Small intestine (tissue), 7 donors: ENCODE results near the gene SEMA5A. TPM values are rescaled to one million over a fixed set of nuclear protein-coding genes. Genes with fewer than 3 reads are reported as not detected.

Experiments
- DNase-seq, 2 donors: peaks; one replicate each; pipeline versions ENCODE4 v3.0.0 to v3.0.0-alpha.2; 2013
- FAIRE-seq: peaks from 2 replicates; lab custom pipeline; 2012; peaks lifted over from hg19 to GRCh38; lab: Jason Lieb, UNC
- H3K27ac ChIP-seq, 3 donors: one replicate each; pipeline ENCODE4 v1.5.1; 2013; ENCODE audit warnings: low read length in 2 of 3, mild to moderate bottlenecking in 2 of 3, control low read depth in 1 of 3, inconsistent platforms in 1 of 3, low read depth in 1 of 3, moderate library complexity in 1 of 3
- H3K27me3 ChIP-seq, 3 donors: one replicate each; pipeline ENCODE4 v1.6.1; 2013; ENCODE audit warnings: low read length in 3 of 3, inconsistent platforms in 1 of 3; ENCODE audit not compliant: control insufficient read depth in 3 of 3, insufficient read depth in 3 of 3
- H3K36me3 ChIP-seq, 3 donors: one replicate each; pipeline ENCODE4 v1.6.1; 2013; ENCODE audit warnings: low read length in 3 of 3, inconsistent platforms in 1 of 3, low read depth in 1 of 3, mild to moderate bottlenecking in 1 of 3, moderate library complexity in 1 of 3; ENCODE audit not compliant: control insufficient read depth in 3 of 3, insufficient read depth in 2 of 3
- H3K4me1 ChIP-seq, 3 donors: one replicate each; pipeline ENCODE4 v1.6.1; 2013; ENCODE audit warnings: low read length in 2 of 3, inconsistent platforms in 1 of 3, low read depth in 1 of 3, mild to moderate bottlenecking in 1 of 3, moderate library complexity in 1 of 3; ENCODE audit not compliant: control insufficient read depth in 3 of 3, insufficient read depth in 2 of 3
- H3K4me3 ChIP-seq, 3 donors: one replicate each; pipeline ENCODE4 v1.5.1; 2013; ENCODE audit warnings: low read length in 3 of 3, control low read depth in 1 of 3, inconsistent platforms in 1 of 3, low read depth in 1 of 3, mild to moderate bottlenecking in 1 of 3, moderate library complexity in 1 of 3
- H3K9me3 ChIP-seq, 2 donors: one replicate each; pipeline ENCODE4 v1.6.1; 2013; ENCODE audit warnings: low read depth in 1 of 2, low read length in 1 of 2; ENCODE audit not compliant: control insufficient read depth in 2 of 2, insufficient read depth in 1 of 2
- WGBS, 3 donors: extraction: QIAGEN DNeasy Blood & Tissue Kit; methylation state at CpG; one replicate each; pipeline ENCODE4 v1.1.7; 2013; 5-methylcytosine and 5-hydroxymethylcytosine counted together
- polyA plus RNA-seq, 4 donors: library from polyadenylated mRNA; stranded (reverse) in 3 of 4; unstranded in 1 of 4; fragments of 200-250 nt in 3 of 4; fragments of 120-200 nt in 1 of 4; gene quantifications; one replicate each; pipeline versions ENCODE4 v1.2.1 to v1.2.3, GENCODE V29; 2013
- donor health status: healthy with polysubstance abuse.
- donor health status: control.
- donor health status: control.
- donor health status: Bipolar disorder and iron deficiency.
- donor health status: healthy.

The SEMA5A gene
- polyA plus RNA-seq, 4 donors = 0.45 to 11.1 (median 1.2) TPM

GRCh38 chr5:9337928-9338595 is 207.8 kb downstream of the SEMA5A start:
- H3K9me3 ChIP-seq = no peaks in the 10 kb centered on the region
- FAIRE-seq = no peak
- no peaks in the 10 kb centered on the region for H3K36me3 ChIP-seq
- H3K27me3 ChIP-seq = no peaks in the 10 kb centered on the region
- H3K4me3 ChIP-seq = no peak overlapping the region
- no peak overlapping the region for H3K27ac ChIP-seq
- no peak for DNase-seq
- no peaks in the 10 kb centered on the region for H3K4me1 ChIP-seq
- 65 to 92% (median 83%) methylated on average over 4 of the region's 4 CpGs for WGBS, 3 donors

DNA sequence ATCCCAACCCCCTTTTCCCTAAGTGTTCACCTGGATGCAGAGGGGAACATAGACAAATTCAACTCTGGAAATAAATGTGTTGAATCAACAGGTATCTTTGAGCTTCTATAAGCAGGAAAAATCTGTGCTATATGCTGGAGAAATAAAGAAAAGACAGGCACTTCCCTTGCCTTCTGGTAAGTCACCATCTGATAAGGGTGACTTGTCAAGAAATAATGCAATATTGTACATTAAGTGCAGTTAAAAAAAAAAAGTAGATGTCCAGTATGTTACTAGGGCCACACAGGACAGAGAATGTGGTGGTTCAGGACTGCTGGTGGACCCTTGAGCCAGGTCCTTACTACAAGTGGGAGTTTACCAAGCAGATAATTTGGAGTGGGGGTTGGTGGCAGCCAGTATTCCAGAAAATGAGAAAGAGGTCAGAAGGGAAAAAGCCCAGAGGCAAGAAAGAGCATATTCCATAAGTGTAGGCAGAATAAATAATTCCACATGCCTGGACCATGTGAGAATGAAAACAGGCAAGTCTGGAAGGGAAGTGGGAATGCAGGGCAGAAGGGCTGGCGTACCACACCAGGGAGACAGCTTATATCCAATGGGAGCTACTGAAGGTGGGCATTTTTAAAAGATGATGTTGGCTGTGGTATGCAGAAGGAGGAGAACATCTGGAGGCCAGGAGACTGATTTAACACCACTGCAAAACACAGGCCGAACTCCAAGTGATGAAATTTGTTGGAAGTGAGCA is 209.9 kb downstream of the SEMA5A start:
- H3K4me3 ChIP-seq = no peak overlapping the region
- 81 to 86% (median 86%) methylated on average over 2 of the region's 2 CpGs for WGBS, 3 donors
- no peak overlapping the region for H3K27ac ChIP-seq
- peaks cover 0 to 8% (median 0%) of the 10 kb centered on the region in 3 donors for H3K36me3 ChIP-seq
- DNase-seq (no peak), FAIRE-seq (no peak)
- H3K27me3 ChIP-seq = no peaks in the 10 kb centered on the region
- H3K4me1 ChIP-seq = no peaks in the 10 kb centered on the region
- H3K9me3 ChIP-seq = no peaks in the 10 kb centered on the region

DNA sequence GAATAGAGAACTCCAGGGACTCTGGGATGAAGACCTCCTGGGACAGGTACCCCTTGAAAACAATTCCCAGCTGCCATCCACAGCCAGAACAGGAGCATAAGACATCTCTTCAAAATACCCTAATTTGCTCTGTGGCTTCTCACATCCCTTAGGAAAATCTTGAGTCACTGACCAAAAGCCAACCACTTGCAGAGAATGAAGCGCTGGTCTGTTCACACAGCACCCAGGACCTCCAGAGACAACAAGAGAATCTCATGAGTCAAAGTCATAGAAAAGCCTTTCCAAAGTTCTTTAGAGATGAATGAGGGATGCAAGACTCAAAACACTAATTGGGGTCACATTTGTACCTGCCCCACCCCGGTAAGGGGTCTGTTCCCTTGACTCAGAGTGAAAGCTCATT is 210.6 kb downstream of the SEMA5A start:
- no peaks in the 10 kb centered on the region for H3K4me1 ChIP-seq
- no peak for DNase-seq
- H3K27me3 ChIP-seq = no peaks in the 10 kb centered on the region
- no peak for FAIRE-seq
- no peaks in the 10 kb centered on the region for H3K9me3 ChIP-seq
- H3K4me3 ChIP-seq = no peak overlapping the region
- WGBS, 3 donors = 84 to 90% (median 89%) methylated on average over 2 of the region's 2 CpGs
- H3K36me3 ChIP-seq = peaks cover 0 to 8% (median 0%) of the 10 kb centered on the region in 3 donors
- H3K27ac ChIP-seq = no peak overlapping the region

DNA sequence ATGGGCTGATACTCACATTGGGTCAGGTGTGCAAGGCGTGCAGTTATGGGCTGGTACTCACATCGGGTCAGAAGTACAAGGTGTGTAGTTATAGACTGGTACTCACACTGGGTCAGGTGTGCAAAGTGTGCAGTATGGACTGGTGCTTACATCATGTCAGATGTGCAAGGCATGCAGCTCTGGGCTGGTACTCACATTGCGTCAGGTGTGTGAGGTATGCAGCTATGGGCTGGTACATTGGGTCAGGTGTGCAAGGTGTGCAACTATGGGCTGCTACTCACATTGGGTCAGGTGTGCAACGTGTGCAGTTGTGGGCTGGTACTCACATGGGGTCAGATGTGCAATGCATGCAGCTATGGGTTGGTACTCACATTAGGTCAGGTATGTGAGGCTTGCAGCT is 213.8 kb downstream of the SEMA5A start:
- Histone ChIP-seq H3K4me3 (no peak overlapping the region), H3K27me3 (no peaks in the 10 kb centered on the region), H3K36me3 (peaks cover 0 to 8% (median 0%) of the 10 kb centered on the region in 3 donors), H3K4me1 (no peaks in the 10 kb centered on the region), H3K27ac (no peak overlapping the region), H3K9me3 (no peaks in the 10 kb centered on the region)
- 79 to 94% (median 86%) methylated on average over 4 of the region's 4 CpGs for WGBS, 3 donors
- DNase-seq (no peak), FAIRE-seq (no peak)

DNA sequence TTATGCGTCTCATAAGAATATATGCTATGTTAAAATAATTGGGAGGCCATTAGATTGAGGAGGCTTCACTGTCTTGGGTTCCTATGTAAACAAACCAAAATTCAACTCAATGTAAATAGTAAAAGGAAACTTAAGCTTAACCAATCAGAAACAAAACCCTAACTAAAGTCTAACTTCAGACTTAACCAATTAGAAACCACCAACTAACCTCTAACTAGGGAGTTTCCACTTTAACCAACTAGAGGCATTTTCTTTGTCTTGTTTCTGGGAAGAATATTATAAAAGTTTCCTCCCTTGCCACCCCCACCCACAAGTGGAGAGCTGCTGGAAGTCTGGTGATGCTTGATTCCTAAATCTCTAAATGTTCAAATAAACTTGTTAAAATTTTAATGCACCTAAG is 214.5 kb downstream of the SEMA5A start:
- no peak overlapping the region for H3K4me3 ChIP-seq
- DNase-seq (no peak), FAIRE-seq (no peak)
- H3K4me1 ChIP-seq = no peaks in the 10 kb centered on the region
- H3K9me3 ChIP-seq = no peaks in the 10 kb centered on the region
- 48 to 98% (median 94%) methylated on average over 1 of the region's 1 CpG for WGBS, 3 donors
- H3K36me3 ChIP-seq = peaks cover 0 to 8% (median 0%) of the 10 kb centered on the region in 3 donors
- H3K27me3 ChIP-seq = no peaks in the 10 kb centered on the region
- no peak overlapping the region for H3K27ac ChIP-seq

GRCh38 chr5:9329125-9329524 is 216.8 kb downstream of the SEMA5A start:
- no peak overlapping the region for H3K27ac ChIP-seq
- WGBS, 3 donors = 53 to 63% (median 61%) methylated on average over 4 of the region's 4 CpGs

GRCh38 chr5:9325549-9325948 is 220.3 kb downstream of the SEMA5A start:
- DNase-seq = peak; percentile 27 to 68
- WGBS, 3 donors = 15 to 64% (median 42%) methylated on average over 4 of the region's 4 CpGs
- no peak overlapping the region for H3K27ac ChIP-seq

More at GRCh38 chr5:9329125-9329524, 216.8 kb downstream of the SEMA5A start:
- DNase-seq (no peak), FAIRE-seq (no peak)
- Histone ChIP-seq H3K4me1 (peaks cover 0 to 7% (median 0%) of the 10 kb centered on the region in 3 donors), H3K4me3 (no peak overlapping the region), H3K9me3 (no peaks in the 10 kb centered on the region), H3K27me3 (no peaks in the 10 kb centered on the region), H3K36me3 (peaks cover 0 to 8% (median 0%) of the 10 kb centered on the region in 3 donors)

GRCh38 chr5:9324348-9325077 is 221.4 kb downstream of the SEMA5A start:
- H3K9me3 ChIP-seq = no peaks in the 10 kb centered on the region
- peaks cover 0 to 7% (median 0%) of the 10 kb centered on the region in 3 donors for H3K4me1 ChIP-seq
- FAIRE-seq (no peak), DNase-seq (peak; percentile 7 to 10)
- no peak overlapping the region for H3K27ac ChIP-seq
- H3K27me3 ChIP-seq = no peaks in the 10 kb centered on the region
- H3K36me3 ChIP-seq = no peaks in the 10 kb centered on the region
- no peak overlapping the region for H3K4me3 ChIP-seq
- 72 to 83% (median 77%) methylated on average over 2 of the region's 2 CpGs for WGBS, 3 donors

More at GRCh38 chr5:9325549-9325948, 220.3 kb downstream of the SEMA5A start:
- peaks cover 0 to 7% (median 0%) of the 10 kb centered on the region in 3 donors for H3K4me1 ChIP-seq
- H3K27me3 ChIP-seq = no peaks in the 10 kb centered on the region
- no peak overlapping the region for H3K4me3 ChIP-seq
- H3K36me3 ChIP-seq = no peaks in the 10 kb centered on the region
- no peaks in the 10 kb centered on the region for H3K9me3 ChIP-seq
- peak; percentile 84 for FAIRE-seq
